GM03348 (cell line): Measurements from ENCODE around the gene UCHL1.
"Not testable (repeated sequence)": the region's sequence is repeated elsewhere in the genome, so short reads cannot be mapped to it uniquely, and the experiment has no call there.

Experiments used
- DNase-seq: peaks from one replicate; pipeline ENCODE4 v3.0.0; 2012; ENCODE audit warnings: low spot score

The UCHL1 gene

DNA sequence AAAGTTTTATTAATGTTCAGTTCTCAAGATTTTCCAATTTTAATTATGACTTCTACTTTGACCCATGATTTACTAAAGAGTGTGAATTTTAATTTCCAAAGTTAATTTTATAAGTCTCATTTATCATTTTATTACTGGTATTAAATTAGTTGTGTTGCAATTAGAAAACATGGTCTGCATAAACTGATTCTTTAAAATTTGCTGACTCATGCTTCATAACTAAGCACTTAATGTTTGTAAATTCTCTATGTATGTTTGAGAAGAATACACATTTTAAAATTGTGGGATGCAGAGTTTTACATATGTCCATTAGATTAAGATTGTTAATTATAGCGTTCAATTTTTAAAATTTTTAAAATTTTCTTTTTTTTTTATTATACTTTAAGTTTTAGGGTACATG is 20.2 kb upstream of the UCHL1 start:
- DNase-seq = no peak

DNA sequence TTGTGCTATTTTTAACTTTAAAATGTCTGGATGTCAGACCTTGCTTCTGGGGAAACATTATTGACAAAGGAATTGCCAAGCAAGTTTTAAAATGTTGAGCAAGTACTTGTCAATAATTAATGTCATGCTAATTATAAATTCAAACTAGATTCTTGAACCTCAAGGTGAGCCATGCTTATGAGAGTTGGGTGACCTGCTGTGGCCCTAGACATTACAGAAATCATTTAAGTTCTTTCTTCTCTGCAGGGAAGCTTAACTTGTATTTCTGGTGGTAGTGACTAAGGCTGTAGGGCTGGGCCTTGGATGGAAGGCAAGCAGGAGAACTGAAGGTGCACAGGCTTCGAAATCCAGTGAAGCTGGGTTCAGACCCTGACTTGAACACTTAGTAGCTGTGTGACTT is 14.8 kb upstream of the UCHL1 start:
- no peak for DNase-seq

DNA sequence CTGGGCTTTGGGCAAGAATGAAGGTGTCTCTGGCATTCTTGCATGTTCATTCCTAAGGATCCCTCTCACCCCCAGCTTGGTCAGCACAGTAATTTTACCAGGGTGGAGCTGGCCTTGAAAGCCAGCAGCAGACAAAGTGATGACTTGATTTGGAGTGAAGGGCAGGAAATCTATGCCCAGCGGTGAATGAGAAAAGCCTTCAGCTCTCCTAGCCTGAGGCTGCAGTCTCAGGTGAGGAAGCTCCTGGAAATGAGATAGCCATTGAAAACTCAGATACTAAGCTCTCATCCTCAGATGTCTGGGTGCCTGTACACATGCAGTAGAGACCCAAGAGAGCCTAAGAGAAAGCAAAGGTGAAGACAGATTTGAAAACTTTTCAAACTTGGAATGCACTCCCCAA is 10.7 kb upstream of the UCHL1 start:
- DNase-seq = no peak

DNA sequence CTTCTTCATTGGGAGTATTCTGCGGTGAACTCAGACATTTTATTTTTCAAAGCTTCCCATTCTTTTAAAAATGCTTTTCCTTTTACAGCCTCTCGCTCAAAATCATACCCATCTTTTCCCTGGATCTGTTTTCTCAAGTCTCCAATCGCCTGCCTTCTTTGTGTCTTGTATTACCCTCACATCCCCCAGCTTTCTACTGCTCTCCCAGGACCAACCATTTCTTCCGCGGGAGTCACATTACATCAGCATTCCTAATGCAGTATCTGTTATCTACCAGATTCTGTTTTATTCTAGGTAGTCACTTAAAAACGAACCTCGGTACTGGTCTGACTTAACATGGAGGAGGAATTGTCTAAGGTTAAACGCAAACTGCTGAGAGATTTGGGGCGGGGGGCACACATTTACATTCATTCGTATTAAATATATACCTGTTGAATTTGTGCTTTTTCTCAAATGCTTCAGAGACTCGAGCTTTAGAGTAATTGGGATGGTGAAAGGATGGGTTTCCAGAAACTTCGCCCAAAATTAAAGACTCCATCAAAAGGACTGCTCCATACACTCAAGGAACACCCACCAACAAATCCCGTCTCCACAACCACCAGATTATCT is 493 bp upstream of the UCHL1 start:
- peak; percentile 25 for DNase-seq

DNA sequence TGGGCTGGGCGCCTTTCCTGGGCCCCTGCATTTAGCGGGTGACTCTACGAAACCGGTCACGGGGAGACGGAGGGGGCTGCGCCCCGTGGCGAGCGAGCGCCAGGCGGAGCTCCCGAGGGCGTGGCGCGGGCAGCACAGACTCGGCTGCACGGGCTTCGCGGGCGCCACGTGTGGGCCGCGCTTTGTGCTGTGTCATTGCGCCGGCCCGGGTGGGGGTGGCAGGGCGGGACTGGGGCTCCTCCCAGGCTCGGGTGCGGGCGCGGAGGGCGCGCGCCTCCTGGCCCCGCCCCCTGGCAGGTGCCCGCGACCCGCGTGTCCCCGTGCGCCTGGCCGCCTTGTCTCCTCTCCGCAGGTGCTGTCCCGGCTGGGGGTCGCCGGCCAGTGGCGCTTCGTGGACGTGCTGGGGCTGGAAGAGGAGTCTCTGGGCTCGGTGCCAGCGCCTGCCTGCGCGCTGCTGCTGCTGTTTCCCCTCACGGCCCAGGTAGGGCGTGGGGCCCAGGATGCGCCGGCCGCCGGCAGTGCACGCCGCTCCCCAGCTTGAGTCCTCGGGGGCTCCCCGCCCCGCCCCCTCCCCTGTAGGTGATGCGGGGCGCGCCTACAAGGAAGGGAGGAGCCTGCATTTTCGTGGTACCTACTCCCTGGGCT is 651 bp downstream of the UCHL1 start:
- DNase-seq = peak; percentile 86

DNA sequence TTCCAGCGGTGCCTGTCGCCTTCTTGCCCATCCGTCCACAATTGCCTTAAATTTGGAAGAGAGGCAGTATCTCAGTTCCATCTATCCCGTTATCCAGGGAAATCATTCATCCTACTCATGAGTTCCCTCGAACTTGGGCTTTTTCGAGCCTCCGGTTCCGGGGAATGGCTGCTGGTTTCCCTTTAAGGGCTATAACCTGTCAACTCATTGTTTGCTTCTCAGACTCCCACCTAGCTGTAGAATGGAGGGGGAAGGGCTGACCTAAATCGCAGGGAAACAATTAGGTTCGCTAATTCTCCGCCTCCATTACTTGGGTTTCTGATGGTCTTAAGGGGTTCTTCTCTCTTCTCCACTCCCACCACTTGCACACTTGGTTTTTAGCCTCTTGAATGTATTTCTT is 1.2 kb downstream of the UCHL1 start:
- no peak for DNase-seq

DNA sequence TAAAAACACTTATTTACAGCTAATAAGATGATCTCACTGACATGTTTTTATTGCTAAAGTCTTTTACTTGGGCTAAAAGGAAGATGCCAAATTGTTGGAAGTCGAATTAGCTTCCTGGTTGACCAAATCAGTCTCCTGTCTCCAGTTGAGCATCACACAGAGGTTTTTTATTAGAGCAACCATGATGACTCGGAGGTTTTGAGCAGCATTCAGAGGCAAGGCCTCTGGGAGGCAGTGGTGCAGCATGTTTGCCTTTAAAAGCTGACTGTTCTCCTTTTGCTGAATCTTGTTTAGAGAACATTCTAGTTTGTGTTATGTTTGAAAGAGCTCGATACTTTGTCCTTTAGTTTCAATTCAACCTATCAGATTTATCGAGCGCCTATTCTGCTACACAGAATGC is 2.1 kb downstream of the UCHL1 start:
- peak; percentile 70 for DNase-seq

DNA sequence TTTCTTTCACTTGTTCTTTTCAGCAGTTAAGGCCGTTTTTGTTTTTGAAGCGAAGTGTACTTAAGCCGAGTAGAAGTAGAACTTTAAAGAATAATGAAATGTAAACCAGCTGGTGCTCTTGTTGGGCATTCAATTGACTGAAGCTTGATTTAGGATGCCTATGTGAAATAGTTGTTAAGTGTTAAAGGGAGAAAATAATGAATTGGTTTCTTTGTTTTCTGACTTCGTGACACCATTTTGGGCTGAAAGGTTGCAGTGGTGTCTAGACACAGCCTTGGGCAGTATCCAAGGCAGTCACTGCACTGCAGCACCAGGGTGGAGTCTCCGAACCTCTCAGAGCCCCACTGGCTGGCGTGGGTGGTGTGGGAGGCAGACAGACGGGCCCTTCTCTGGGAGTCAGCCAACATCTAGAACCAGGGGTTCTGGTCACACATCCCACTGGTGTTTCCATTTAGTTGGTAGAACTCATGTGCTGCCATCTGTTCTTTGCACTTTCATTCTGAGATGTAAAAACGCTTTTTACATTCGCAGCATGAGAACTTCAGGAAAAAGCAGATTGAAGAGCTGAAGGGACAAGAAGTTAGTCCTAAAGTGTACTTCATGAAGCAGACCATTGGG is 3.5 kb downstream of the UCHL1 start:
- DNase-seq = no peak

DNA sequence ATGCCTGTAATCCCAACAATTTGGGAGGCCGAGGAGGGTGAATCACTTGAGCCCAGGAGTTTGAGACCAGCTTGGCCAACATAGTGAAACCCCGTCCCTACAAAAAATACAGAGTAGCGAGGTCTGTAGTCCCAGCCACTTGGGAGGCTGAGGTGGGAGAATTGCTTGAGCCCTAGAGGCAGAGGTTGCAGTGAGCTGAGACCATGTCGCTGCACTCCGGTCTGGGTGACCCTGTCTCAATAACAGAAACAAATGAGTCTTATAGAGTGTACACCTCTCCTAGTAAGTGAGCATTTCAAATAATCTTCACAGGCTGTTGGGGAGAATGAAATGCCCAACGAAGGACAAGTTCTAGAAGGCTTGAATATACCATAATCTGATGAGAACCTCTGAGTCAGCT is 5.5 kb downstream of the UCHL1 start:
- no peak for DNase-seq

DNA sequence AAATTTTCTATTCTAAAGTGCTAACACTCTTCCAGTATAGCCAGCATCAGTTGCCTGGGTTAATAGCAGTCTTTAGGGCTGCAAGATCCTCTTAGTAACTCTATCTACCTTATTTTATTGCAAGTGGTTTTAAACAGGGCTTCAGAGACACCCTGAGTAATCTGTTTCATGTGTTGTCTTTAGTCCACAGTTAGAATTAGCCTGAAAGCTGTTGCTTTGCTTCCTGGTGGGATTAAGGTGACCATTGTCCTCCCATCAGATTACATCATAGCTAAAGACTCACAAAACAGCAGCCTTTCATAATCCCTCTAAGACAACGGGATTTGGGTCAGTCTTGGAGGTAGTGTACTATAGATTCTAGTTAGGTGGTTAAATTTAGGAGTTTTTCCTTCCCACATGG is 7.5 kb downstream of the UCHL1 start:
- DNase-seq = no peak

DNA sequence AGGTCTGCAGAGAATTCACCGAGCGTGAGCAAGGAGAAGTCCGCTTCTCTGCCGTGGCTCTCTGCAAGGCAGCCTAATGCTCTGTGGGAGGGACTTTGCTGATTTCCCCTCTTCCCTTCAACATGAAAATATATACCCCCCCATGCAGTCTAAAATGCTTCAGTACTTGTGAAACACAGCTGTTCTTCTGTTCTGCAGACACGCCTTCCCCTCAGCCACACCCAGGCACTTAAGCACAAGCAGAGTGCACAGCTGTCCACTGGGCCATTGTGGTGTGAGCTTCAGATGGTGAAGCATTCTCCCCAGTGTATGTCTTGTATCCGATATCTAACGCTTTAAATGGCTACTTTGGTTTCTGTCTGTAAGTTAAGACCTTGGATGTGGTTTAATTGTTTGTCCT is 11.3 kb downstream of the UCHL1 start:
- DNase-seq = no peak

DNA sequence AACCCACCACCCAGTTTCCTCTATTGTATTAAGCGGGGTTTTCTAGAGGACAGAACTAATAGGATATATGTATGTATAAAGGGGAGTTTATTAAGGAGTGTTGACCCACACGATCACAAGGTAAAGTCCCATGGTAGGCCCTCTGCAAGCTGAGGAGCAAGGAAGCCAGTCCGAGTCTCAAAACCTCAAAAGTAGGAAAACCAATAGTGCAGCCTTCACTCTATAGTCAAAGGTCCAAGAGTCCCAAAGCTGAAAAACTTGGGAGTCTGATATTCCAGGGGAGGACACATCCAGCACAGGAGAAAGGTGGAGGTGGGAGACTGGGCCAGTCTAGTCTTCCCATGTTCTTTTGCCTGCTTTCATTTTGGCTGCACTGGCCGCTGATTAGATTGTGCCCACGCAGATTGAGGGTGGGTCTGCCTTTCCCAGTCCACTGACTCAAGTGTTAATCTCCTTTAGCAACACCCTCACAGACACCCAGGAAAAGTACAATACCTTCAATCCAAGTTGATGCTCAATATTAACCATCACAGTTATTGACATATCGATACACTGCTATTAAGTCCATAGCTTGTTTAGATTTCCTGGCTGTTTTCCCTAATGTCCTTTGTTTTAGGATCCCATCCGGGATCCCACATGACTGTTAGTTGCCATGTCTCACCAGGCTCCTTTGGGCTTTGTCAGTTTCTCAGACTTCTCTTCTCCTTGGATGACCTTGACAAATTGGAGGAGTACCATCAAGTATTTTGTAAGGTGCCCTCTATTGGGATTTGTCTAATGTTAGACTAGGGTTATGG is 12.2 kb downstream of the UCHL1 start:
- no peak for DNase-seq

DNA sequence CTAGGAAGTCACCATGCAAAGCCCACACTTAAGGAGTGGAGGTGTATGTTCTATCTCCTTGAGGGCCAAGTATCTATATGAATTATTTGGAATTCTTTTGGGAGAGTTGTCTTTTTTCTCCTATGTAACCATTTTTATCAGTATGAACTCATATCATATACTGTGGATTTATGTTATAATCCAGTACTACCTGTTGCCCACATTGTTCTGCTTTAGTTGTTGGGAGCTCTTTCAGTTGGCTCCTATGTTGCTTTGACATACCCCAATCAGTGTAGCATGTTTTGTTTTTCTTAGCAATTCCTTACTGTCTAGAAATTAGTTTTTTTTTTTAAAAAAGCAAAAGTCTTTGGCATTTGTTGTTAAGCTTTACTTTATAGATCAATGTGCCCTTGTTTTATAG is 13.0 kb downstream of the UCHL1 start:
- DNase-seq = no peak

DNA sequence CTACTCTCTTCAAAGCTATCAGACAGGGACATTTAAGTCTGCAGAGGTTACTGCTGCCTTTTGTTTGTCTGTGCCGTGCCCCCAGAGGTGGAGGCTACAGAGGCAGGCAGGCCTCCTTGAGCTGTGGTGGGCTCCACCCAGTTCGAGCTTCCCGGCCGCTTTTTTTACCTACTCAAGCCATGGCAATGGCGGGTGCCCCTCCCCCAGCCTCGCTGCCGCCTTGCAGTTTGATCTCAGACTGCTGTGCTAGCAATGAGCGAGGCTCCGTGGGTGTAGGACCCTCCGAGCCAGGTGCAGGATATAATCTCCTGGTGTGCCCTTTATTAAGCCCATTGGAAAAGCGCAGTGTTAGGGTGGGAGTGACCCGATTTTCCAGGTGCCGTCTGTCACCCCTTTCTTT is 19.2 kb downstream of the UCHL1 start:
- DNase-seq = not testable (repeated sequence)

DNA sequence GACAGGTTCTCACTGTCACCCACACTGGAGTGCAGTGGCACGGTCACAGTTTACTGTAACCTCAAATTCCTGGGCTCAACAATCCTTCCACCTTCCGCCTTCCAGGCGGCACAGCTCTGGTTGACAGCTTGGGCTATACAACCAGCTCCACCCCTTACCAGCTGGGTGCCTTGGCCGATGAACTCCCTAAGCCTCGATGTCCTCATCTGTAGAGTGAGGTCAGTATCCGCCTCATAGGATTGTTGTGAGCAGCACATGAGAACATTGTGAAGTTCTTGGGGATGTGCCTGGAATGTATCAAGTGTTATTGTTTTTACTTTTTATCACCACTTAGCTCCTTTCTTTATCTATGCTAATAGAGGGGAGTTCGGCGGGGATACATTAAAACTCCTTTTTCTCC is 23.3 kb downstream of the UCHL1 start:
- no peak for DNase-seq

DNA sequence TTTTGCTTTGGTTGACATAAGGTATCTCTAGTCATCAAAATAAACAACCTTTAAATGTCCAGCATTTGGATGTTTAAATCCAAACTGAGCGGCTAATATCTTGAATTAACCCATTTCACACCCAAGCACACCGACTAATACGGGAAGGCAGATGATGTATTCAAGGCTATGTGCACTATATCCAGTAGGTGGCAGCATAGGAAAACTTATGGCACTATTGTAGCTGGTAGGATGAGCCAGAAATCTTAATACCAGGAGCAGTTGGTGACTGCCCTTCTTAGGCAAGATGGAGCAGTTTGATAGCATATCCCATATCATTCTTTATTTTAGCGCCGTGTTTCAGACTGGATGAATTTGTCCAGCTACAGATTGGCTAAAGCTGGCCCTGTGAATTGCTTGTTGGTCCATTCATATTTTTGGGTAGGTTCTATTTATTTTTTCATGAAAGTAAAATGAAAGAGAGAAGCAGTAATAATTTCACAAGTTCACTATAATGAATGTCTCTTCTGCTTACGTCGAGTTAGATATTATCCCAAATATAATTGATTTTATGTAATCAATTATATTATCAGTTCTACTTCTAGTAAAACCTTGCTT is 24.4 kb downstream of the UCHL1 start:
- DNase-seq = peak; percentile 88

DNA sequence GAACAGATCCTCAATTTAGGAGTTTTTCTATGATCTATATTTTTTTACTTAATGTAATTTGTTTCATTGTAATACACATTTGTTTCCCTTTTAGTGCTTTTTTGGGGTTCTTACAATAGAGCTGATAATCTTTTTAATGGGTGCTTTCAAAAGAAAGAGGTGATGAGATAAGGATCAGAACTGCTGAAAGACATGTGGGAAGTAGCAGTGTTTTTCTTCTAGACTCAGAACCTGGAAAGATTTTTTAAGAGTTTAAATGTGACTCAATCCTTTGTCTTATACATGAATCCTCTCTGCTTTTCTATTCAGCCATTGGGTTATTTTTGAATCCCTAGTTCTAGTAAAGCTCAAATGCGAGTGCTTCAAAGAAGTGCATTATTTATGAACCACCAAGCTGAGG is 25.6 kb downstream of the UCHL1 start:
- no peak for DNase-seq

DNA sequence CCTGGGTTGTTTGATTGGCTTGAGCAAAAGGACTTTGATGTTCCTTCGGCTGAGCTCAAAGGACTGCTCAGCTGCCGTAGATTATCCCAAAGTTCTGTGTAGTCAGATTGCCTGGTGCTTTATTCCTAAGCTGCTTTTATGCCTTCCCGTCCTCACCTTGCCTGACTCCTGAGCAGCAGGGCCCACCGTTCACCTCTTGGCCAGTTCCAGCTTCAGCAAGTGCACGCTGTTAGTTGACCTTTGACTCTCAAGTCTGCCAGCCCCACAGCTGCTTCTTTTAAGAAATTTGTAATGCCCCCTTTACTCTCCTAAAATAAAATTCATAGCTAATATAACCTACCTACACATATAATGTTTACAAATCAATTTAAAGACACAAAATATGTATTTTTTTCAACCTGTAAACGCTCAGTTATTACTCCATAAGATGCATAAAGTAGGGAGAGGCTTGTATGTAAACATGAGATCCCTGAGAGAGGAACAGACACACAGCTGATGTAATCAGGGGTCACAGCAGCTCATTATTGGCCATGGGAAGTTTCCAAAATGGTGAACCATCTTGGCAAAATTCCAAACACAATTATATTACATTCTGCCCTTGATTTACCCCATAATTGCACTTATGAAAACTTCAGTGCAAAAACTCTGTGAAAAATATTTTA is 28.6 kb downstream of the UCHL1 start:
- no peak for DNase-seq

DNA sequence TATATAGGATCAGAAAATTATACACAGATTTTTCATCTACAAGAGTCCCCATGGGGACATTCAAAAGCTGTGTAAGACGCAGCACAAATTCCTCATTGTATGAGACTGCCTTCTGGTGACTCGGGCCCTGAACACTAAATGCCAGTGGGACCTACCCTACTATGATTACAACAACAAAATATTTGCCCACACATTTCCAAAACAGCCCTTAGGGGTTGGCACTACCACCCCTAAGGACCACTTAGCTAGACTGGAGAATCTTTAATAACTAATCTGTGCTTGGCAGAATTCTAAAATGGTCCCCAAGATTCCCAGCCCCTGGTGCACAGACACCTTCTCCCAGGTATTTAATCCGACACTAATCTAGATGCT is 29.1 kb downstream of the UCHL1 start:
- DNase-seq = no peak

DNA sequence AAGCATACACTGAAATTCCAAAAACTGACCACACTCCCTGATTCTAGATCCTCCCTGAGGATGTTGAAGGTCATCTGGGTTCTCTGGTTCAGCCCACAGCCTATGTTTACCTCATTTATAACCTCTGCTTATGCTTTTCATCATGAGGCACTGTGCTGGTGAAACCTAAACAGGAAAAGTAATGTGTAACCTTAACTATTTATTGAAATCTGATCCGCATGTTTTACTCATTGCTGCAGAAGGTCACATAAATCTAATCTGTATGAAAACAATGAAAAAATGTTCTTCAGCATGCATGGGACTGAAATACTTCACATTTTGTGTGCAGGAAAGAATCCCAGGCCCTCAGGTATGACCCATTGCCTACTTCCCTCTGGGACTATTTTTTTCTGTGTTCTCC is 30.3 kb downstream of the UCHL1 start:
- DNase-seq = no peak

DNA sequence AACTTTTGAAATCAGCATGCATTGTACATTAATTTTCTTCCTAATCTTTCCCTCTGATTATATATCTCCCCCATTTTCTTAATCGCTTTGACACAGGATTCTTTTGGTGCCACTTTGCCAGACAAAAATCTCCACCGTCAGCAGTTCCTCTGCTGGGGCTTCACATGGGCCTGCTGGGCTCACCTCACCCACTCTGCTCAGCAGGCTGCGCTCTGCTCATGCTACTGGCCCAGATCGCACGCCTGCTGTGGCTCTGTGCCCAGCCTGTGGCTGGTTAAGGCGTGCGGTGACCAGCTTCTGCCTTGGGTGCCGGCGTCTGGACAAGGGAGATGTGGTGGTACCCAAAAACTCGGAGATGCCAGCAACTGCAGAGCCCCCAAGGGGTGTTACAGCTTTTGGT is 31.1 kb downstream of the UCHL1 start:
- DNase-seq = no peak

DNA sequence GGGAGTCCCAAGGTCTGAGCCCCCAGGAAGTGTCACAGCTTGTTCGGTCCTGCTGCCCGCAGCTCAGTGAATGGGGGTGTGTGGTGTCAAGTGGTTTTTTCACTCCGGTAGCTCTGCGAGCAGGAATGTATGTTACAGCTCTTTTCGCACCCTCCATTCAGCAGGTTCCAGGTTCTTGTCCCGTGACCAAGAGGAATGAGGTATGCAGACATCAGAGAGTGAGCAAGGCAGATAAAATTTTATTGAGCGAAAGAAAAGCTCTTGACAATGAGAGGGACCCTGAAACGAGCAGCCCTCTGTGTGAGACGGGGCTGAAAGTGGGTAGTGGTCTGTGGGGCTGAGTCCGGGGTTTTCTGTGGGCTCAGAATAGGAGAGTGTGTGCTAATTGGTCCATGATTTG is 31.5 kb downstream of the UCHL1 start:
- no peak for DNase-seq
